CD4-positive, alpha-beta T cell treated with Interleukin-15 for 1 hour (primary cell): ENCODE results near the gene CPAMD8.
"Not testable (repeated sequence)": the region's sequence is repeated elsewhere in the genome, so short reads cannot be mapped to it uniquely, and the experiment has no call there.

Experiments used
- DNase-seq: peaks from one replicate; pipeline ENCODE4 v3.0.0-alpha.2; 2020

Gene CPAMD8

GRCh38 chr19:16998635-16999194, 27.9 kb downstream of the CPAMD8 start:
- no peak for DNase-seq

- not testable (repeated sequence) for DNase-seq
Observed at GRCh38 chr19:16996838-16997490, 29.6 kb downstream of the CPAMD8 start.

- DNase-seq = no peak
Observed at GRCh38 chr19:16988661-16989060, 37.9 kb downstream of the CPAMD8 start.

- no peak for DNase-seq
Observed at GRCh38 chr19:16985403-16985802, 41.2 kb downstream of the CPAMD8 start.

- DNase-seq = not testable (repeated sequence)
Observed at GRCh38 chr19:16982586-16982985, 44.0 kb downstream of the CPAMD8 start.

GRCh38 chr19:16978839-16979802, 47.5 kb downstream of the CPAMD8 start:
- DNase-seq = no peak

- DNase-seq = no peak
Observed at GRCh38 chr19:16978156-16978555, 48.5 kb downstream of the CPAMD8 start.

- DNase-seq = no peak
Observed at GRCh38 chr19:16977306-16977705, 49.3 kb downstream of the CPAMD8 start.

GRCh38 chr19:16976446-16976845, 50.2 kb downstream of the CPAMD8 start:
- DNase-seq = no peak

GRCh38 chr19:16970821-16971220, 55.8 kb downstream of the CPAMD8 start:
- no peak for DNase-seq

- no peak for DNase-seq
Observed at GRCh38 chr19:16969135-16969534, 57.5 kb downstream of the CPAMD8 start.

- DNase-seq = not testable (repeated sequence)
Observed at GRCh38 chr19:16960996-16961822, 65.4 kb downstream of the CPAMD8 start.

GRCh38 chr19:16958277-16958676, 68.3 kb downstream of the CPAMD8 start:
- DNase-seq = not testable (repeated sequence)

- no peak for DNase-seq
Observed at GRCh38 chr19:16957855-16958254, 68.8 kb downstream of the CPAMD8 start.

GRCh38 chr19:16957151-16957701, 69.4 kb downstream of the CPAMD8 start:
- DNase-seq = no peak

GRCh38 chr19:16955161-16955560, 71.4 kb downstream of the CPAMD8 start:
- no peak for DNase-seq

- no peak for DNase-seq
Observed at GRCh38 chr19:16952046-16952445, 74.6 kb downstream of the CPAMD8 start.

GRCh38 chr19:16951529-16951928, 75.1 kb downstream of the CPAMD8 start:
- DNase-seq = no peak

- DNase-seq = no peak
Observed at GRCh38 chr19:16949496-16950023, 77.0 kb downstream of the CPAMD8 start.

GRCh38 chr19:16946951-16947940, 79.4 kb downstream of the CPAMD8 start:
- DNase-seq = no peak
